Skeletal muscle tissue (tissue), 4 donors: ENCODE measurements around the gene RNF14. TPM values are rescaled to one million over a fixed set of nuclear protein-coding genes. Genes with fewer than 3 reads are reported as not detected.

Source experiments
- H3K27ac ChIP-seq: one replicate; pipeline ENCODE4 v1.7.0; 2013; ENCODE audit warnings: mild to moderate bottlenecking, low read depth, low read length, inconsistent platforms
- H3K27me3 ChIP-seq, 3 donors: one replicate each; pipeline ENCODE4 v1.7.0; 2013; ENCODE audit warnings: low read length in 3 of 3; ENCODE audit not compliant: control insufficient read depth in 3 of 3, insufficient read depth in 3 of 3
- H3K36me3 ChIP-seq, 3 donors: one replicate each; pipeline ENCODE4 v1.7.0; 2013; ENCODE audit warnings: low read length in 3 of 3; ENCODE audit not compliant: control insufficient read depth in 3 of 3, insufficient read depth in 3 of 3
- H3K4me1 ChIP-seq, 3 donors: one replicate each; pipeline ENCODE4 v1.7.0; 2013; ENCODE audit warnings: low read length in 3 of 3, mild to moderate bottlenecking in 3 of 3; ENCODE audit not compliant: control insufficient read depth in 3 of 3, insufficient read depth in 3 of 3
- H3K4me3 ChIP-seq, 3 donors: one replicate each; pipeline ENCODE4 v1.7.0; 2013; ENCODE audit warnings: low read length in 3 of 3
- H3K9ac ChIP-seq, 3 donors: one replicate each; pipeline ENCODE4 v1.7.0; 2013; ENCODE audit warnings: low read length in 3 of 3, mild to moderate bottlenecking in 3 of 3, moderate library complexity in 2 of 3, low read depth in 1 of 3
- H3K9me3 ChIP-seq, 3 donors: one replicate each; pipeline ENCODE4 v1.7.0; 2013; ENCODE audit warnings: low read length in 3 of 3; ENCODE audit not compliant: control insufficient read depth in 3 of 3
- total RNA-seq: library from RNA; depleted of rRNA; stranded (reverse); fragments of >200 nt; gene quantifications from one replicate; pipeline ENCODE4 v1.2.3, GENCODE V29; 2014
- donor health status: Osteomylitis.

RNF14 gene
- total RNA-seq, 1 donor from 2014 or later = 44.4 TPM

- Histone ChIP-seq H3K36me3 (peaks cover 11 to 20% (median 12%) of the 10 kb centered on the region in 3 donors), H3K9ac (no peak overlapping the region), H3K4me3 (no peak overlapping the region), H3K27ac (no peak overlapping the region), H3K27me3 (no peaks in the 10 kb centered on the region), H3K9me3 (no peaks in the 10 kb centered on the region), H3K4me1 (peaks cover 0 to 5% (median 3%) of the 10 kb centered on the region in 3 donors)
These were observed 26.8 kb downstream of the RNF14 start for GRCh38 chr5:141995656-141996055.

- H3K36me3 ChIP-seq = peaks cover 18 to 29% (median 19%) of the 10 kb centered on the region in 3 donors
These were observed 28.6 kb downstream of the RNF14 start for GRCh38 chr5:141997358-141997960.

GRCh38 chr5:142000173-142000572 lies 31.3 kb downstream of the RNF14 start:
- peaks cover 29 to 52% (median 30%) of the 10 kb centered on the region in 3 donors for H3K36me3 ChIP-seq
- no peak overlapping the region for H3K4me3 ChIP-seq
- H3K4me1 ChIP-seq = no peaks in the 10 kb centered on the region

More at GRCh38 chr5:141997358-141997960, 28.6 kb downstream of the RNF14 start:
- H3K9me3 ChIP-seq = no peaks in the 10 kb centered on the region
- H3K27me3 ChIP-seq = no peaks in the 10 kb centered on the region
- H3K27ac ChIP-seq = no peak overlapping the region
- peaks cover 0 to 5% (median 3%) of the 10 kb centered on the region in 3 donors for H3K4me1 ChIP-seq
- no peak overlapping the region for H3K9ac ChIP-seq
- no peak overlapping the region for H3K4me3 ChIP-seq

GRCh38 chr5:142000704-142001484 lies 32.0 kb downstream of the RNF14 start:
- Histone ChIP-seq H3K9me3 (no peaks in the 10 kb centered on the region), H3K4me3 (no peak overlapping the region), H3K36me3 (peaks cover 35 to 59% (median 35%) of the 10 kb centered on the region in 3 donors), H3K27me3 (no peaks in the 10 kb centered on the region), H3K27ac (no peak overlapping the region), H3K9ac (no peak overlapping the region), H3K4me1 (no peaks in the 10 kb centered on the region)

More at GRCh38 chr5:142000173-142000572, 31.3 kb downstream of the RNF14 start:
- Histone ChIP-seq H3K27me3 (no peaks in the 10 kb centered on the region), H3K27ac (no peak overlapping the region), H3K9ac (no peak overlapping the region), H3K9me3 (no peaks in the 10 kb centered on the region)

- Histone ChIP-seq H3K4me3 (no peak overlapping the region), H3K27me3 (no peaks in the 10 kb centered on the region), H3K27ac (no peak overlapping the region), H3K9ac (no peak overlapping the region), H3K4me1 (no peaks in the 10 kb centered on the region), H3K9me3 (no peaks in the 10 kb centered on the region), H3K36me3 (peaks cover 44 to 72% (median 59%) of the 10 kb centered on the region in 3 donors)
These were observed 34.4 kb downstream of the RNF14 start for GRCh38 chr5:142003266-142003800.

- no peak overlapping the region for H3K9ac ChIP-seq
- H3K36me3 ChIP-seq = peaks cover 36 to 63% (median 61%) of the 10 kb centered on the region in 3 donors
- no peaks in the 10 kb centered on the region for H3K9me3 ChIP-seq
- peaks cover 0 to 1% (median 0%) of the 10 kb centered on the region in 3 donors for H3K4me1 ChIP-seq
- no peak overlapping the region for H3K27ac ChIP-seq
- no peak overlapping the region for H3K4me3 ChIP-seq
- H3K27me3 ChIP-seq = no peaks in the 10 kb centered on the region
These were observed 37.7 kb downstream of the RNF14 start for GRCh38 chr5:142006363-142007236.

GRCh38 chr5:142007237-142007544 lies 38.3 kb downstream of the RNF14 start:
- no peaks in the 10 kb centered on the region for H3K9me3 ChIP-seq
- peaks cover 38 to 60% (median 57%) of the 10 kb centered on the region in 3 donors for H3K36me3 ChIP-seq
- peaks cover 4 to 7% (median 4%) of the 10 kb centered on the region in 3 donors for H3K4me1 ChIP-seq
- H3K27ac ChIP-seq = no peak overlapping the region
- H3K4me3 ChIP-seq = no peak overlapping the region
- H3K27me3 ChIP-seq = no peaks in the 10 kb centered on the region
- no peak overlapping the region for H3K9ac ChIP-seq

GRCh38 chr5:142008813-142009212 lies 39.9 kb downstream of the RNF14 start:
- Histone ChIP-seq H3K9ac (no peak overlapping the region), H3K27ac (no peak overlapping the region), H3K27me3 (no peaks in the 10 kb centered on the region), H3K4me3 (no peak overlapping the region), H3K4me1 (peaks cover 10 to 16% (median 15%) of the 10 kb centered on the region in 3 donors), H3K9me3 (no peaks in the 10 kb centered on the region), H3K36me3 (peaks cover 29 to 53% (median 44%) of the 10 kb centered on the region in 3 donors)

- H3K4me3 ChIP-seq = no peak overlapping the region
- H3K27ac ChIP-seq = no peak overlapping the region
- H3K9ac ChIP-seq = no peak overlapping the region
- peaks cover 16 to 24% (median 23%) of the 10 kb centered on the region in 3 donors for H3K4me1 ChIP-seq
- no peaks in the 10 kb centered on the region for H3K9me3 ChIP-seq
- H3K36me3 ChIP-seq = peaks cover 23 to 45% (median 33%) of the 10 kb centered on the region in 3 donors
- no peaks in the 10 kb centered on the region for H3K27me3 ChIP-seq
These were observed 41.0 kb downstream of the RNF14 start for GRCh38 chr5:142009886-142010285.
